ENCODE results near the gene KLHDC7A.

- no peak for TF ChIP-seq GATA2 (IDR thresholded peaks at IDR 0.05; ENCODE audit: low read depth, low read length)
- TF ChIP-seq GATA3 (IDR thresholded peaks at IDR 0.05; ENCODE audit: low read depth, low read length) = no peak
These were observed 13.6 kb downstream of the KLHDC7A start for GRCh38 chr1:18494304-18494703.
